Hepatocyte (in vitro differentiated cells): ENCODE data around the gene FDXACB1. TPM values are rescaled to one million over a fixed set of nuclear protein-coding genes. Genes with fewer than 3 reads are reported as not detected.

Source experiments
- DNase-seq: peaks from one replicate; pipeline ENCODE4 v3.0.0-alpha.2; 2016; ENCODE audit warnings: low spot score
- H2AFZ ChIP-seq: fragments of 200-600 bp; sonication (generic); 2 replicates; pipeline ENCODE4 v1.6.0; 2016; ENCODE audit warnings: antibody characterized with exemption, mild to moderate bottlenecking
- H3K27ac ChIP-seq: fragments of 200-600 bp; sonication (generic); 2 replicates; pipeline ENCODE4 v1.5.1; 2016; ENCODE audit warnings: mild to moderate bottlenecking
- H3K27me3 ChIP-seq: fragments of 200-600 bp; sonication (generic); 2 replicates; pipeline ENCODE4 v1.6.1; 2016
- H3K36me3 ChIP-seq: fragments of 200-600 bp; sonication (generic); replicated peaks from 2 replicates; pipeline ENCODE4 v1.5.1; 2016; ENCODE audit warnings: low read depth; ENCODE audit not compliant: insufficient read depth
- H3K4me1 ChIP-seq: fragments of 200-600 bp; sonication (generic); 2 replicates; pipeline ENCODE4 v1.5.1; 2016; ENCODE audit warnings: mild to moderate bottlenecking, moderate library complexity; ENCODE audit not compliant: insufficient read depth
- H3K4me2 ChIP-seq: fragments of 200-600 bp; sonication (generic); 2 replicates; pipeline ENCODE4 v1.6.0; 2016
- H3K4me3 ChIP-seq: fragments of 200-600 bp; sonication (generic); 2 replicates; pipeline ENCODE4 v1.5.1; 2016; ENCODE audit warnings: mild to moderate bottlenecking
- H3K79me2 ChIP-seq: fragments of 200-600 bp; sonication (generic); 2 replicates; pipeline ENCODE4 v1.6.0; 2017; ENCODE audit warnings: mild to moderate bottlenecking
- H3K9me2 ChIP-seq: fragments of 200-600 bp; sonication (generic); replicated peaks from 2 replicates; pipeline ENCODE4 v1.6.0; 2017; ENCODE audit warnings: mild to moderate bottlenecking; ENCODE audit not compliant: insufficient read depth
- H3K9me3 ChIP-seq: fragments of 200-600 bp; sonication (generic); 2 replicates; pipeline ENCODE4 v1.5.1; 2016; ENCODE audit warnings: low read depth, mild to moderate bottlenecking
- H4K20me1 ChIP-seq: fragments of 200-600 bp; sonication (generic); 2 replicates; pipeline ENCODE4 v1.6.0; 2016; ENCODE audit warnings: mild to moderate bottlenecking; ENCODE audit not compliant: insufficient read depth, poor library complexity, severe bottlenecking
- EZH2 ChIP-seq: fragments of 200-600 bp; sonication (generic); IDR thresholded peaks from 2 replicates; pipeline ENCODE4 v1.6.1; 2016; ENCODE audit warnings: antibody characterized with exemption, mild to moderate bottlenecking, borderline replicate concordance
- EZH2phosphoT487 ChIP-seq: fragments of 200-600 bp; sonication (generic); IDR thresholded peaks from one replicate; pipeline ENCODE4 v1.6.1; 2018; ENCODE audit warnings: antibody characterized with exemption, mild to moderate bottlenecking, low read depth, moderate library complexity; ENCODE audit not compliant: unreplicated experiment, severe bottlenecking
- WGBS: methylation state at CpG from one replicate; pipeline ENCODE4 v1.1.6; 2016; ENCODE audit warnings: low lambda C conversion rate; ENCODE audit errors: missing lambda C conversion rate; 5-methylcytosine and 5-hydroxymethylcytosine counted together
- polyA plus RNA-seq: library from polyadenylated mRNA; unstranded; fragments of >200 nt; fragmentation: Nextera tagmentation; extraction: Ambion mirVana; gene quantifications from 2 replicates; pipeline ENCODE4 v1.2.1, GENCODE V29; 2016
- total RNA-seq: library from RNA; depleted of rRNA; stranded (reverse); fragments of >200 nt; gene quantifications from 2 replicates; pipeline ENCODE4 v1.2.3, GENCODE V29; 2014
- TF ChIP-seq, protein P1 (sequence below): fragments of 200-600 bp; sonication (generic); IDR thresholded peaks from 2 replicates; pipeline ENCODE4 v1.5.1; 2016; ENCODE audit warnings: antibody characterized with exemption, mild to moderate bottlenecking; ENCODE audit not compliant: poor library complexity

The FDXACB1 gene
- total and polyA plus RNA-seq, 2 experiments from 2014 or later, result 0.64 to 2.3 TPM

DNA sequence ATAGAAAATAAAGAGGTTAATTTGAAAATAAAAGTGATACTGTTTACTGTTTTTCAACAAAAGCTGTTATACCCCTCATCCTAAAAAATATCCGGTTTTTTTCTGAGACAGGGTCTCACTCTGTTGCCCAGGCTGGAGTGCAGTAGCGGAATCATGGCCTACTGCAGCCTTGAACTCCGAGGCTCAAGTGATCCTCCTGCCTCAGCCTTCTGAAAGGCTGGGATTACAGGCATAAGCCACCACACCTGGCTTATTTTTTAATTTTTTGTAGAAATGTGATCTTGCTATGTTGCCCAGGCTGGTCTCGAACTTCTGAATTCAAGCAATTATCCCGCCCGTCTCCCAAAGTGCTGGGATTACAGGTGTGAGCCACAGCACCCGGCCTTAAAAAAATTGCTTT lies 43.3 kb downstream of the FDXACB1 start:
- WGBS, result 95% methylated on average over 7 of the region's 7 CpGs
- Histone ChIP-seq H3K36me3 (no peaks in the 10 kb centered on the region), H3K27me3 (no peaks in the 10 kb centered on the region), H3K9me3 (no peaks in the 10 kb centered on the region), H2AFZ (no peak overlapping the region), H3K4me2 (no peak overlapping the region), H3K27ac (no peak overlapping the region), H3K4me3 (no peak overlapping the region), H3K79me2 (no peaks in the 10 kb centered on the region), H3K9me2 (no peaks in the 10 kb centered on the region), H3K4me1 (peaks cover 40% of the 10 kb centered on the region), H4K20me1 (no peaks in the 10 kb centered on the region)
- TF ChIP-seq, protein P1, sequence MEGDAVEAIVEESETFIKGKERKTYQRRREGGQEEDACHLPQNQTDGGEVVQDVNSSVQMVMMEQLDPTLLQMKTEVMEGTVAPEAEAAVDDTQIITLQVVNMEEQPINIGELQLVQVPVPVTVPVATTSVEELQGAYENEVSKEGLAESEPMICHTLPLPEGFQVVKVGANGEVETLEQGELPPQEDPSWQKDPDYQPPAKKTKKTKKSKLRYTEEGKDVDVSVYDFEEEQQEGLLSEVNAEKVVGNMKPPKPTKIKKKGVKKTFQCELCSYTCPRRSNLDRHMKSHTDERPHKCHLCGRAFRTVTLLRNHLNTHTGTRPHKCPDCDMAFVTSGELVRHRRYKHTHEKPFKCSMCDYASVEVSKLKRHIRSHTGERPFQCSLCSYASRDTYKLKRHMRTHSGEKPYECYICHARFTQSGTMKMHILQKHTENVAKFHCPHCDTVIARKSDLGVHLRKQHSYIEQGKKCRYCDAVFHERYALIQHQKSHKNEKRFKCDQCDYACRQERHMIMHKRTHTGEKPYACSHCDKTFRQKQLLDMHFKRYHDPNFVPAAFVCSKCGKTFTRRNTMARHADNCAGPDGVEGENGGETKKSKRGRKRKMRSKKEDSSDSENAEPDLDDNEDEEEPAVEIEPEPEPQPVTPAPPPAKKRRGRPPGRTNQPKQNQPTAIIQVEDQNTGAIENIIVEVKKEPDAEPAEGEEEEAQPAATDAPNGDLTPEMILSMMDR, result no peak
- TF ChIP-seq EZH2phosphoT487, result no peak
- TF ChIP-seq EZH2, result no peak
- DNase-seq, result no peak

DNA sequence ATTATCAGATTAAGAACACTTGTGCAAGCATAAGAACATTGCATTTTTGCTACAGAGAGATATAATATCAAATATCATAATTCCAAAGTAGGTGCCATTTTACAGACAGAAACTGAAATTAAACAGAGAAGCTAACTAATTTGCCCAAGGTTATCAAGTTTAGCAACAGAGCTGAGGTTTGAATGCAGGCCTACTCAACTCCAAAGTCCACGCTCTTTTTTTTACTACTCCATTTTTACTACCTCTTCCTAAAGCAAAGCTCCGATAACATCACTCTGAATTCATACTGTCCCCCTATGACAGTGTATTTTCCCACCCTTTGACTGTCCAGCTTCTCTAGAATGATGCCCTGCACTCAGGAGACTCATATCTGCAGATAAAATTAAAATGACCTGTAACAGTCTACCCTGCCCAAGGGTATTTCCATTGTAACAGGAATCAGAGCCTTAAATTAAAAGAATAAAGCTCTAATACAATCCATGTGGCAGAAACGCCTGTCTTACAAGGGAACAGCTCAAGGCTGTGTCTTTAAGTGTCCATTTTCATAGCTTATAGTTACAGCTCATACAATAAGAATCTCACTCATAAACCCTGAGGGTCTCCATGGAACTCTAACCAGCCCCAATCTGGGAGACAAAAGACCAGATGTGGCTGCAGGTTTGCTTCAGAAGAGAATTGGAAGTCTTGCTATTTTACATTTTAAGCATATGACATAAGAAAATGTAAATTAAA lies 44.4 kb downstream of the FDXACB1 start:
- no peak overlapping the region for H2AFZ ChIP-seq
- peaks cover 32% of the 10 kb centered on the region for H3K4me1 ChIP-seq
- TF ChIP-seq, protein P1, result no peak
- TF ChIP-seq EZH2phosphoT487, result no peak
- WGBS, result 55% methylated on average over 3 of the region's 3 CpGs
- H3K9me2 ChIP-seq, result no peaks in the 10 kb centered on the region
- H3K36me3 ChIP-seq, result no peaks in the 10 kb centered on the region
- H3K27ac ChIP-seq, result peak overlapping the region; percentile 34
- no peak for DNase-seq
- no peaks in the 10 kb centered on the region for H3K9me3 ChIP-seq
- H3K79me2 ChIP-seq, result no peaks in the 10 kb centered on the region
- no peaks in the 10 kb centered on the region for H3K27me3 ChIP-seq
- no peak overlapping the region for H3K4me3 ChIP-seq
- peak overlapping the region; percentile 11 for H3K4me2 ChIP-seq
- H4K20me1 ChIP-seq, result no peaks in the 10 kb centered on the region

DNA sequence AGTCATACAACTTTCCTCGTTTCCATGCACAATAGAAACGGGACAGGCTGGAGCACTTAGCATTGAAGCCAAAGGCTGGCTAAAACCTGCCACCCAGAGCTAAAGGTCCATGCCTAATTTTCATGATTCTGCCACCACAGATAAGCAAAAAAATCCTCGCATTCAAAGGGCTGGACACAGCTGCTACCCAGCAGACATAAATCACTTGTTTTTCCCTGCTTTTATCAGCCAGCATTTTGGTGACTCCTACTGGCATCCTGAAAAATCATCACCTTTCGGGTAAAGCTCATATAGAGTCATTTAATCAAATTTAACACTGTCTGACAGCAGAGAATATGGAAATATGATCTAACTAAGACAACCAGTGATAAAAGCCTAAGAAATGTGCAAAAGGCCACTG lies 45.4 kb downstream of the FDXACB1 start:
- DNase-seq, result no peak
- Histone ChIP-seq H3K79me2 (no peaks in the 10 kb centered on the region), H3K4me1 (peaks cover 32% of the 10 kb centered on the region), H3K9me2 (no peaks in the 10 kb centered on the region), H3K9me3 (no peaks in the 10 kb centered on the region), H2AFZ (no peak overlapping the region), H4K20me1 (no peaks in the 10 kb centered on the region), H3K27me3 (no peaks in the 10 kb centered on the region), H3K4me3 (no peak overlapping the region), H3K4me2 (no peak overlapping the region), H3K36me3 (no peaks in the 10 kb centered on the region), H3K27ac (peak overlapping the region; percentile 34)
- WGBS, result 89% methylated on average over 4 of the region's 4 CpGs
- no peak for TF ChIP-seq EZH2phosphoT487
- TF ChIP-seq, protein P1, result peak; percentile 24
